Measurements from ENCODE around the gene PUDP. TPM values are rescaled to one million over a fixed set of nuclear protein-coding genes. Genes with fewer than 3 reads are reported as not detected.

The PUDP gene
- total and polyA plus RNA-seq, 8 donors: 3.3 to 20.2 (median 8.7) TPM

GRCh38 chrX:7059214-7059838, 88.6 kb downstream of the PUDP start:
- H3K27me3 ChIP-seq: no peaks in the 10 kb centered on the region
- intact Hi-C loops (cut with DNase I): no loop called here
- DNase-seq (no peak), FAIRE-seq (no peak), ATAC-seq (no peak)
- H3K9me3 ChIP-seq: no peaks in the 10 kb centered on the region
- H3K36me3 ChIP-seq: peaks cover 0 to 5% (median 0%) of the 10 kb centered on the region in 3 donors
- H3K27ac ChIP-seq: no peak overlapping the region
- no peaks in the 10 kb centered on the region for H3K4me1 ChIP-seq
- 95 to 96% methylated on average over 12 of the region's 12 CpGs for WGBS, 2 donors
- H3K4me3 ChIP-seq: no peak overlapping the region
- TF ChIP-seq, protein P1, sequence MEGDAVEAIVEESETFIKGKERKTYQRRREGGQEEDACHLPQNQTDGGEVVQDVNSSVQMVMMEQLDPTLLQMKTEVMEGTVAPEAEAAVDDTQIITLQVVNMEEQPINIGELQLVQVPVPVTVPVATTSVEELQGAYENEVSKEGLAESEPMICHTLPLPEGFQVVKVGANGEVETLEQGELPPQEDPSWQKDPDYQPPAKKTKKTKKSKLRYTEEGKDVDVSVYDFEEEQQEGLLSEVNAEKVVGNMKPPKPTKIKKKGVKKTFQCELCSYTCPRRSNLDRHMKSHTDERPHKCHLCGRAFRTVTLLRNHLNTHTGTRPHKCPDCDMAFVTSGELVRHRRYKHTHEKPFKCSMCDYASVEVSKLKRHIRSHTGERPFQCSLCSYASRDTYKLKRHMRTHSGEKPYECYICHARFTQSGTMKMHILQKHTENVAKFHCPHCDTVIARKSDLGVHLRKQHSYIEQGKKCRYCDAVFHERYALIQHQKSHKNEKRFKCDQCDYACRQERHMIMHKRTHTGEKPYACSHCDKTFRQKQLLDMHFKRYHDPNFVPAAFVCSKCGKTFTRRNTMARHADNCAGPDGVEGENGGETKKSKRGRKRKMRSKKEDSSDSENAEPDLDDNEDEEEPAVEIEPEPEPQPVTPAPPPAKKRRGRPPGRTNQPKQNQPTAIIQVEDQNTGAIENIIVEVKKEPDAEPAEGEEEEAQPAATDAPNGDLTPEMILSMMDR (IDR thresholded peaks at IDR 0.05): no peak

GRCh38 chrX:7055386-7056137, 92.4 kb downstream of the PUDP start:
- intact Hi-C loops (cut with DNase I): no loop called here
- WGBS, 2 donors: 90 to 94% methylated on average over 10 of the region's 10 CpGs
- Histone ChIP-seq H3K9me3 (no peaks in the 10 kb centered on the region), H3K27me3 (no peaks in the 10 kb centered on the region), H3K36me3 (peaks cover 0 to 5% (median 0%) of the 10 kb centered on the region in 3 donors), H3K4me1 (no peaks in the 10 kb centered on the region), H3K4me3 (no peak overlapping the region), H3K27ac (no peak overlapping the region)
- ATAC-seq (peak in 1 of 4 donors; percentile 40), DNase-seq (no peak), FAIRE-seq (peak; percentile 81)
- TF ChIP-seq, protein P1 (IDR thresholded peaks at IDR 0.05): no peak

DNA sequence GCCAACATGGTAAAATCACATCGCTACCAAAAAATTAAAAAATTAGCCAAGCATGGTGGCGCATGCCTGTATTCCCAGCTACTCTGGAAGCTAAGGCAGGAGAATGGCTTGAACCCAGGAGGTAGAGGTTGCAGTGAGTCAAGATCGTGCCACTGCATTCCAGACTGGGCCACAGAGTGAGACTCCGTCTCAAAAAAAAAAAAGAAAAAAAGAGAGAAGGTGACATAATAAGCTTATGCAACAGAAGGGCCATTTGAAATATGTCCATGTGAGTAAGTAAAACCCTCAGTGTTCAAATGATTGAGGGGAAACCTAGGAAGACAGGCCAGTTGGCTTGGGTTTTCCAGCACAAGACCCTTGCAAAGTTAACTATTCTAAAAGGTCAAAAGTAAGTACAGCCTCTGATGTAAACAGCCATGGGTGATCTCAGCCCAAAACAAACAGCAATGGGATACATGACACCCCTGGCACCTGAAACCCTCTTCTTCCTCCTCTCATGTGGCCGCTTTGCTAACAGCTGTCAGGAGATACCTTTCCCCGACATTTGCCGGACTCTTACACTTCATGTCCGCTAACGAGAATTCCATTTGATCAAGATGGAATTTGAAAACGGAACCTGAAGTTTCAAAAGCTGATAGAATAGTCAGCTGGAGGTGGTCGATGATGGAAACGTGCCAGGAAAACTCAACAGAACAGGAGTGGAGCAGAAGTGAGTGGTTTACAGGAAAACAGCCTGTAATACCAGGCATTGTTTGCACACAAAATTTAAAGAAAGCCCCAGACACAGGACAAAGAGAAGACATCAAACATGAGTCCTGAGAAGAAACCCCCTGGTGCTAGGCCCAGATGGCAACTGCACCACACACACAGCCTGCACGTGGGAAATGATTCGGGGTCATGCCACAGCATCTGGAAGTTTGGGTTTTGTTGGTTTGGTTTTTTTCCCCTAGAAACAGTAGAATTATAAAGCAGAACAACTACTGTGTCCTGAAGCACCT, 93.4 kb downstream of the PUDP start:
- FAIRE-seq (peak; percentile 9), DNase-seq (no peak), ATAC-seq (no peak)
- no peak overlapping the region for H3K4me3 ChIP-seq
- H3K27ac ChIP-seq: no peak overlapping the region
- no peaks in the 10 kb centered on the region for H3K4me1 ChIP-seq
- peaks cover 0 to 9% (median 0%) of the 10 kb centered on the region in 3 donors for H3K36me3 ChIP-seq
- 88 to 93% methylated on average over 14 of the region's 14 CpGs for WGBS, 2 donors
- H3K27me3 ChIP-seq: no peaks in the 10 kb centered on the region
- TF ChIP-seq, protein P1 (IDR thresholded peaks at IDR 0.05): no peak
- intact Hi-C loops (cut with DNase I): no loop called here
- no peaks in the 10 kb centered on the region for H3K9me3 ChIP-seq

DNA sequence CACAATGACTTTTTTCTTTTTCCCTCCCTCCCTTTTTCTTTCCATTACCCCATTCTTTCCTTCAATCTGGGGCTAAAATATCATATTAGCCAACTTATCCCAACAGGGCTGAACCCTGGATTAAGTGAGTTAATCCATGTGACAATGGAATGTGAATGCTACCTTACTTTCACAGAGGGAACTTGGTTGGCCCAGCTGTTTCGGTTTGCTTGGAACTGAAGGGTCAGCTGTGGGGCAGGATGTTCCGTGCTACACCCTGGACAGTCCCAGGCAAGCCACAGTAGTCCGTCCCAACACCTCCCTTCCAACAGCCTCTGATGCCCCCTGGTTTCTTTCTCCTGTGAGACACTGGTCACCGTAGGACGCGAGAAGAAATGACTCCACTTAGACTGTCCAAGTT, 95.4 kb downstream of the PUDP start:
- no peaks in the 10 kb centered on the region for H3K4me1 ChIP-seq
- H3K4me3 ChIP-seq: no peak overlapping the region
- intact Hi-C loops (cut with DNase I): no loop called here
- H3K27ac ChIP-seq: no peak overlapping the region
- no peaks in the 10 kb centered on the region for H3K9me3 ChIP-seq
- H3K27me3 ChIP-seq: no peaks in the 10 kb centered on the region
- 96 to 98% methylated on average over 6 of the region's 6 CpGs for WGBS, 2 donors
- no peak for FAIRE-seq
- TF ChIP-seq, protein P1 (IDR thresholded peaks at IDR 0.05): no peak
- DNase-seq: no peak
- no peak for ATAC-seq
- H3K36me3 ChIP-seq: peaks cover 0 to 9% (median 0%) of the 10 kb centered on the region in 3 donors

Data from pancreas (tissue), 10 donors.